Aorta (tissue), 5 donors: ENCODE results near the gene REP15. TPM values are rescaled to one million over a fixed set of nuclear protein-coding genes. Genes with fewer than 3 reads are reported as not detected.
"Not testable (repeated sequence)": the region's sequence is repeated elsewhere in the genome, so short reads cannot be mapped to it uniquely, and the experiment has no call there.

Experiments
- ATAC-seq: fragments of 200-7000 bp; cut with Tn5 transposase; one replicate; pipeline ENCODE4 v1.9.1; 2022; ENCODE audit warnings: moderate library complexity; ENCODE audit not compliant: low FRiP score
- DNase-seq, 2 donors: peaks; one replicate each; pipeline ENCODE4 v3.0.0-alpha.2; 2020
- H3K27ac ChIP-seq, 2 donors: one replicate each; pipeline ENCODE4 v1.5.1; 2013; ENCODE audit warnings: low read length in 2 of 2, mild to moderate bottlenecking in 2 of 2, moderate library complexity in 2 of 2, control low read depth in 1 of 2, inconsistent platforms in 1 of 2, low read depth in 1 of 2
- H3K27me3 ChIP-seq, 2 donors: one replicate each; pipeline ENCODE4 v1.6.1; 2013; ENCODE audit warnings: control low read depth in 1 of 2, low read length in 1 of 2, mild to moderate bottlenecking in 1 of 2, moderate library complexity in 1 of 2; ENCODE audit not compliant: insufficient read depth in 2 of 2, control insufficient read depth in 1 of 2
- H3K36me3 ChIP-seq, 2 donors: one replicate each; pipeline ENCODE4 v1.6.1; 2013; ENCODE audit warnings: control low read depth in 1 of 2, low read length in 1 of 2, mild to moderate bottlenecking in 1 of 2; ENCODE audit not compliant: insufficient read depth in 2 of 2, control insufficient read depth in 1 of 2
- H3K4me1 ChIP-seq, 2 donors: one replicate each; pipeline ENCODE4 v1.6.1; 2013; ENCODE audit warnings: low read length in 2 of 2, control low read depth in 1 of 2, mild to moderate bottlenecking in 1 of 2, moderate library complexity in 1 of 2; ENCODE audit not compliant: insufficient read depth in 2 of 2, control insufficient read depth in 1 of 2
- H3K4me3 ChIP-seq, 2 donors: one replicate each; pipeline ENCODE4 v1.5.1; 2013; ENCODE audit warnings: low read length in 2 of 2, control low read depth in 1 of 2, mild to moderate bottlenecking in 1 of 2
- H3K9me3 ChIP-seq: one replicate; pipeline ENCODE4 v1.6.1; 2013; ENCODE audit warnings: mild to moderate bottlenecking, low read length; ENCODE audit not compliant: control insufficient read depth
- WGBS, 2 donors: extraction: QIAGEN DNeasy Blood & Tissue Kit; methylation state at CpG; one replicate each; pipeline ENCODE4 v1.1.7; 2013; 5-methylcytosine and 5-hydroxymethylcytosine counted together
- intact Hi-C, 2 donors: fragments of 100-400 bp; cut with DNase I; formaldehyde crosslinking; loops; one replicate each; pipeline versions ENCODE4 v1.14.2 to v1.15.0; 2022
- long read RNA-seq, 2 donors: library from polyadenylated mRNA; unstranded; transcript quantifications; one replicate each; pipeline ENCODE4 v2.0.0, GENCODE V29; 2020 to 2021
- polyA plus RNA-seq, 2 donors: library from polyadenylated mRNA; stranded (reverse); fragments of 200-250 nt; gene quantifications; one replicate each; pipeline ENCODE4 v1.2.3, GENCODE V29; 2013
- total RNA-seq, 2 donors: library from RNA; stranded (reverse); fragmentation: NEBNext Ultra II Directional; extraction: Animal tissue kit (Norgen Biotek cat#: 25700); gene quantifications; one replicate each; pipeline ENCODE4 v1.2.1, GENCODE V29; 2021
- donor health status: healthy with polysubstance abuse.
- donor health status: Bipolar disorder and iron deficiency.
- donor health status: DM: no; HTN: no; CAD: no.
- donor health status: DM: no; HTN: no; CAD: no.
- donor health status: DM: yes; HTN: yes; CAD: no.

REP15 gene, protein sequence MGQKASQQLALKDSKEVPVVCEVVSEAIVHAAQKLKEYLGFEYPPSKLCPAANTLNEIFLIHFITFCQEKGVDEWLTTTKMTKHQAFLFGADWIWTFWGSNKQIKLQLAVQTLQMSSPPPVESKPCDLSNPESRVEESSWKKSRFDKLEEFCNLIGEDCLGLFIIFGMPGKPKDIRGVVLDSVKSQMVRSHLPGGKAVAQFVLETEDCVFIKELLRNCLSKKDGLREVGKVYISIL
- total RNA-seq = 1 to 10 TPM; 4.3 to 6.6 TPM
- polyA plus RNA-seq = 10 to 100 TPM in 1 of 2 donors, under 1 TPM in 1; 0.87 to 14.9 TPM
- long read RNA-seq, donor 1, partial matches to known transcripts = 0 of 1 reads
- long read RNA-seq, donor 1, other reads (novel, unspliced or antisense) = 0 of 1 reads
- long read RNA-seq, donor 2 = 0 reads

DNA sequence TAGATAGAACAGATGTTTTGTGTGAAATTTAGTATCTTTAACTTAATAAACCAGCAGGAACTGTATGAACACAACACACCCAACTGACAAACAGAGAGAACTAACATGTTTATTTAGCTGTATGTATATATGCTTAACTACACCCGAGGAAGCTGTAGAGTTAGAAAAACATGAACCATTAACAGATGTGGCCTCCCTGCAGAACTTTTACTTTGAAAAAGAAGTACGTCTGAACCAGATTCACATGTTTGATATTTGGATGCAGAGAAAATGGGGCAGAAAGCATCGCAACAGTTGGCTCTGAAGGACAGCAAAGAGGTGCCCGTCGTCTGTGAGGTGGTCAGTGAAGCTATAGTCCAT, at the start of gene REP15:
TSS of gene REP15 (plus strand) at position 155 of the 360 bp plus-strand sequence. CDS start at position 271, 116 bp downstream.
- no peak within 1 kb of the TSS for H3K4me3 ChIP-seq
- H3K4me1 ChIP-seq = no peaks in the 10 kb centered on the region
- intact Hi-C loops = no loop called here
- H3K27ac ChIP-seq = no peak within 1 kb of the TSS
- WGBS, 2 donors = 55% methylated on average over 5 of the region's 5 CpGs
- no peaks in the 10 kb centered on the region for H3K27me3 ChIP-seq
- ATAC-seq (no peak), DNase-seq (no peak)
- peaks cover 6 to 13% of the 10 kb centered on the region in 2 donors for H3K36me3 ChIP-seq
- H3K9me3 ChIP-seq = no peaks in the 10 kb centered on the region

DNA sequence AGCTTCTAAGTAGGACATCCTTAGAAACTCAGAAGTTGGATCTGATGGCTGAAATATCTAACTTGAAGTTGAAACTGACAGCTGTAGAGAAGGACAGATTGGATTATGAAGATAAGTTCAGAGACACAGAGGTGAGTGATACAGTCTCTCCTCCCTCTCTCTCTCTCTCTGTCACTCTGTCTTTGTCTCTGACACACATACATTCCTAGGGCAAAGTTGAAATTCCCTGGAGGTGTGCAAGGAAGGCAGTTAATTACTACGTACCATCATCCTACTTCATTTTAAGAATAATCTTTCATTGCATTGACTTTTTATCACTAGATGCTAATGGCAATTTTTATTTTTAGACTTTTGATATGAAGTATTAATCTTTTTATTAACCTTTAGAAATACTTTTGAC, 46.2 kb upstream of the REP15 start:
- no peaks in the 10 kb centered on the region for H3K36me3 ChIP-seq
- WGBS, 2 donors = 93 to 94% methylated on average over 1 of the region's 1 CpG

DNA sequence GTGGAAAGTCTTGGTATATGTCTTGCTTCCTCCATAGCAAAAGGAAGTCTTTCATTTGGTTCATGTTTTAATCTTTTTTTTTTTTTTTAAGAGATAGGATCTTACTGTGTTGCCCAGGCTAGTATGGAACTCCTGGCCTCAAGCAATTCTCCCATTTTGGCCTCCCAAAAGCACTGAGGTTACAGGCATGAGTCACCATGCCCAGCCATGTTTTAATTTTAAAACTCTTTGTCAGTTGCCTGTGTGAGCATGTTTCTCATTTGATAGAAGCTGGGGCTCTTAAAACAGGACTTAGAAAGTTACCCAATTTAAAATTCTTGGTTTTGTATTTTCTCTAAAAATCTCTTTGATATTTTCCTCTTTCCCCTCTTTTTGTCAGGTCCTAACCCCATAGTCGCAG, 45.0 kb upstream of the REP15 start:
- 88 to 100% methylated on average over 1 of the region's 1 CpG for WGBS, 2 donors
- H3K27me3 ChIP-seq = no peaks in the 10 kb centered on the region
- ATAC-seq = no peak
- intact Hi-C loops = loop anchor here (5.0 to 10.0 kb wide), 3 partner anchors 219 to 316 kb away; partner anchors contain the start of gene BMAL2 (in 1 of the 2)
- DNase-seq = no peak
- H3K4me1 ChIP-seq = no peaks in the 10 kb centered on the region
- H3K36me3 ChIP-seq = no peaks in the 10 kb centered on the region
- no peak overlapping the region for H3K4me3 ChIP-seq
- no peaks in the 10 kb centered on the region for H3K9me3 ChIP-seq
- no peak overlapping the region for H3K27ac ChIP-seq

More for the DNA sequence above, 46.2 kb upstream of the REP15 start:
- no peak overlapping the region for H3K4me3 ChIP-seq
- H3K9me3 ChIP-seq = no peaks in the 10 kb centered on the region
- no peak for ATAC-seq
- H3K27me3 ChIP-seq = no peaks in the 10 kb centered on the region
- intact Hi-C loops = loop anchor here (5.0 to 10.0 kb wide), 3 partner anchors 218 to 315 kb away; partner anchors contain the start of gene BMAL2 (in 1 of the 2)
- no peak for DNase-seq
- no peaks in the 10 kb centered on the region for H3K4me1 ChIP-seq
- H3K27ac ChIP-seq = no peak overlapping the region

DNA sequence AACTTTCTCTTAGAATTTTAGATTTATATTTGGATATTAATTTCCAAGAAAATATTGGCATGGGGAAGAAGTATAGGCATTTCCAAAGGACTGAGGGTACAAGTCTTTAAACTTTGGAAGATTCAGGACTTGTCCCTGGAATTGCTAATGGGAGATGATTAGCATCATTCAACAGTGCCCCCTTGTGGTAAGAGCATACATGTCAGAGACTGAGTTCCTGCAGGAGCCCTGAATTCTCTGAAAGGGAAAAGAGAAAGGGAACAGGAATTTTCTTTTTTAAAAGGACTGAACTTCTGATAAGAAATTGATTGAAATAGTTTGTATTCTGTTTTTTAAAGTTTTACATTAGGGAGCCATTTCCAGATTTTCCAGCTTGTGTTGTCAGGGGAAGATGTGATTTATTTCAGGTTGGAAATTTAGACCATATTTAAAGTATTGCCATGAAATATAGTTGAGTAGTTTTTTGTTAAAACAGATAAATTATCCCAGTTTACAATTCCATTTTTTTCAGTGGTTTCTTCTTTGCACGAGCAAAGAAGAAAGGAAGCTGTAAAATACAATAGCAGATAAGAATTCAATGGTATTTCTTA, 44.0 kb upstream of the REP15 start:
- ATAC-seq (peak; percentile 79), DNase-seq (no peak)
- Histone ChIP-seq H3K9me3 (no peaks in the 10 kb centered on the region), H3K27me3 (no peaks in the 10 kb centered on the region), H3K27ac (no peak overlapping the region), H3K36me3 (no peaks in the 10 kb centered on the region), H3K4me1 (no peaks in the 10 kb centered on the region), H3K4me3 (no peak overlapping the region)
- intact Hi-C loops = loop anchor here (5.0 to 10.0 kb wide), 3 partner anchors 220 to 317 kb away; partner anchors contain the start of gene BMAL2 (in 1 of the 2)
- WGBS, 2 donors = 9 to 14% methylated on average over 1 of the region's 1 CpG

DNA sequence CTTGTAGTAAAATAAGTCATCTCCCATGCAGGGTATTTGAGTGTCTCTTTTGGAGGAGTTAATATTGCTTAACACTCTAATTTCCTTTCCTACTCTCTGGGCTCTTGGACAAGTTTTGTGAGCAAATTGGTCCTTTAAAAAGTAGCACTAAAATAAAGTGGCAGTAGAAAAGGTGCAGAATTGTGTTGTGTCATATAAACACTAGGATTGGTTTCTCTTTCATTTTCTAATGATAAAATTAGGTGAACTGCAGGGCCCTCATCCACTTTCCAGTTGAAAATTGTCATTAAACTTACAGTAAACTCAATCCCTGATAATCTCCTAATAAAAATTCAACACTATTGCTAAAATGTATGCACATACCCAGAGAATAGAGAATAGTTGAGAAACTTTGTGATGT, 42.6 kb upstream of the REP15 start:
- intact Hi-C loops = loop anchor here (5.0 to 10.0 kb wide), 3 partner anchors 221 to 319 kb away; partner anchors contain the start of gene BMAL2 (in 1 of the 2)
- Histone ChIP-seq H3K4me3 (peak overlapping the region in 1 of 2 donors; percentile 16), H3K27me3 (no peaks in the 10 kb centered on the region), H3K9me3 (no peaks in the 10 kb centered on the region), H3K27ac (no peak overlapping the region), H3K36me3 (peaks cover 0 to 2% of the 10 kb centered on the region in 2 donors), H3K4me1 (peaks cover 0 to 2% of the 10 kb centered on the region in 2 donors)
- no peak for DNase-seq
- no peak for ATAC-seq

DNA sequence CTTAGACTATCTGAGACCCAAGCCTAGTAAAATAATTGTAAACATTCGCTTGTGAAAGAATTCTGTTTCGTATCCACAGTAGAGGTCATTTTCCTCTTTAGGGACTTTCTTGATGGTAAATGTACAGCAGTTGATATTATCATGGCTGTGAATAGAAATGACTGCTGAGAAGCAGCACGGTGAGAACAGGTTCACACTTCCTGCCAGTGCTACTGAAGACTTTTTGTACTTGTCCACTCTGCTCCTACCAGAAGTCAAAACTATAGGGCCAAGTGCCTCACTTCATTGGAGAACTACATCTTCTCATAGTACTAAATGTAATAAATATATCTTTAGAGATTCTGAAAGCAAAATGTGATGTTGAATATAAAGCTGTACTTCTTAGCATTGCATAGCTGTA, 40.8 kb upstream of the REP15 start:
- not testable (repeated sequence) for H3K4me3 ChIP-seq, H3K9me3 ChIP-seq, H3K36me3 ChIP-seq, H3K27ac ChIP-seq, H3K4me1 ChIP-seq, ATAC-seq, H3K27me3 ChIP-seq, DNase-seq
- 67 to 70% methylated on average over 3 of the region's 3 CpGs for WGBS, 2 donors
- intact Hi-C loops = loop anchor here in 1 of 2 donors (10.0 kb wide), 1 partner anchor 321 kb away; the partner anchor contains the start of gene BMAL2

DNA sequence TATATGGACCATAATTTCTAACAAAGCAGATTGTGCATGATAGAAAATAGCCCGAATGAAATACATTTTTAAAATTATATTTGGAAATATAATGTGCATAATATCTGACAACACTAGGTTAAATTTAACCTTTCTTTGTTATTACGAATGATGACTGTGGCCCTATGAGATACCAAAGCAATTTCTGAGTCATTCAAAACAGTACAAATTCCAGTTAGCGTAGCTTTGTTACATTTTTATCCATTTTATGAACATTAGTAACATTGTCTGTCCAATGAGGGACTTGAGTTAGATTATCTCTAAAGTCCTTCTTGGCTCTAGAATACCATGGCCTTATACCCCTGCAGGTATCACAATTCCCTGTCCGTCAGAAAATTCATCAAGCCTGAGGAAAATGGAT, 39.0 kb upstream of the REP15 start:
- Histone ChIP-seq H3K9me3 (no peaks in the 10 kb centered on the region), H3K27me3 (no peaks in the 10 kb centered on the region), H3K4me1 (peaks cover 0 to 2% of the 10 kb centered on the region in 2 donors), H3K36me3 (peaks cover 0 to 8% of the 10 kb centered on the region in 2 donors), H3K4me3 (no peak overlapping the region), H3K27ac (peak overlapping the region; percentile 21 to 76)
- 4 to 12% methylated on average over 4 of the region's 4 CpGs for WGBS, 2 donors
- ATAC-seq (no peak), DNase-seq (no peak)
- intact Hi-C loops = loop anchor here in 1 of 2 donors (10.0 kb wide), 1 partner anchor 322 kb away; the partner anchor contains the start of gene BMAL2

DNA sequence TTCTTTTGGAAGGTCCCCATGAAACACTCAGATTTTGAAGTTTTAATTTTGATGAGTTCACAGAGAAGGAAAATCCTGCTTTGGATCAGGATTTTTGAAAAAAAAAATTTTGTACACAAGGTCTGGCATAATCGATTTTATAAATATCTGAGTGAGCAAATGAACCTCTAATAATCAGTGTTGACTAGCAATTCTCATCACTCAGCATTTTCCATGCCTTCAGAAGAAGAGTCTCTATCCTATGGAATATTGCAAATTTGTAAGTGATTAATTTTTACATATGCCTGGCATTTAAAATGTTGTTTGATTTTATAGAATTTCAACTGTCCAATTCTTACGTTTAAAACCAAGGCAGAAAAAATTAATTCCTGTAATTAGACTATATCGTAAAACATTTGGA, 30.5 kb upstream of the REP15 start:
- intact Hi-C loops = no loop called here
- ATAC-seq = no peak

More for the DNA sequence above, 30.5 kb upstream of the REP15 start:
- 43 to 48% methylated on average over 3 of the region's 3 CpGs for WGBS, 2 donors
- no peaks in the 10 kb centered on the region for H3K9me3 ChIP-seq
- DNase-seq = no peak
- H3K4me1 ChIP-seq = peaks cover 0 to 9% of the 10 kb centered on the region in 2 donors
- H3K36me3 ChIP-seq = peaks cover 0 to 11% of the 10 kb centered on the region in 2 donors
- no peak overlapping the region for H3K4me3 ChIP-seq
- peak overlapping the region in 1 of 2 donors; percentile 10 for H3K27ac ChIP-seq
- H3K27me3 ChIP-seq = no peaks in the 10 kb centered on the region
